K562 (cell line): ENCODE measurements around the gene WNT3.

Experiments
- ELF4 ChIP-seq: fragments of 450-650 bp; formaldehyde crosslinking; IDR thresholded peaks from 2 replicates; pipeline ENCODE4 v1.4.0; 2022; ENCODE audit warnings: missing genetic modification characterization
- SMARCA5 ChIP-seq: fragments of 450-650 bp; IDR thresholded peaks from 2 replicates; pipeline ENCODE4 v1.6.1; 2016
- ZBTB8A ChIP-seq: fragments of 450-650 bp; IDR thresholded peaks from 2 replicates; pipeline ENCODE4 v1.6.1; 2018; ENCODE audit warnings: mild to moderate bottlenecking, moderate library complexity; ENCODE audit not compliant: partially characterized antibody

DNA sequence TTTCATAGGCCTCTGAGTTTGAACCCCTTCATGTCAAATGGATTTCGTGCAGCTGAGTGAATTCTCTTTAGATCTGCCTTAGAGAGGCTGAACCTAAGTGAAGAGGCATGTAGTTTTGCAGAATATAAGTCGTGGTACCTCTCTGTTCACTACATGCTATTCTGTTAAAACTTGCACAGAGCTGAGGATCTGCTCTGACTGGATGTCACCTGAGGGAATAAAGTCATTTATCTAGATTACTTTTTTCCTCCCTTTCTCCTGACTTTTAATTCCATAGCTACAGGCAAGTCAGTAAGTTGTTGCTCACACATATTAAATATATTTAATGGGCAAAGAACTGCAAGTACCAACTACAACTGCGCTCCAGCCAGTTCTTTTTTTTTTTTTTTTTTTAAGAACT, 64.7 kb downstream of the WNT3 start:
- no peak for TF ChIP-seq ELF4 (CRISPR knock-in tag)
- TF ChIP-seq ZBTB8A: no peak
- TF ChIP-seq SMARCA5: no peak
